Liver (tissue), 9 donors: Measurements from ENCODE around the gene ABCC1. TPM values are rescaled to one million over a fixed set of nuclear protein-coding genes. Genes with fewer than 3 reads are reported as not detected.

Experiments used
- DNase-seq: peaks from one replicate; pipeline ENCODE4 v3.0.0-alpha.2; 2017; ENCODE audit warnings: low spot score
- H3K27ac ChIP-seq, 2 donors: one replicate each; pipeline ENCODE4 v1.7.0; 2013; ENCODE audit warnings: inconsistent platforms in 2 of 2, low read length in 2 of 2, control low read depth in 1 of 2, low read depth in 1 of 2, mild to moderate bottlenecking in 1 of 2
- H3K27me3 ChIP-seq, 4 donors: one replicate each; pipeline versions ENCODE4 v1.6.1 to v1.7.0; 2013; ENCODE audit warnings: low read length in 3 of 4, inconsistent platforms in 1 of 4, mild to moderate bottlenecking in 1 of 4, moderate library complexity in 1 of 4; ENCODE audit not compliant: control insufficient read depth in 4 of 4, insufficient read depth in 4 of 4
- H3K36me3 ChIP-seq, 4 donors: one replicate each; pipeline versions ENCODE4 v1.6.1 to v1.7.0; 2013; ENCODE audit warnings: low read length in 3 of 4, mild to moderate bottlenecking in 3 of 4, low read depth in 1 of 4, moderate library complexity in 1 of 4; ENCODE audit not compliant: control insufficient read depth in 4 of 4, insufficient read depth in 3 of 4
- H3K4me1 ChIP-seq, 4 donors: one replicate each; pipeline versions ENCODE4 v1.6.1 to v1.7.0; 2013; ENCODE audit warnings: low read length in 3 of 4, mild to moderate bottlenecking in 3 of 4, moderate library complexity in 1 of 4; ENCODE audit not compliant: control insufficient read depth in 4 of 4, insufficient read depth in 4 of 4
- H3K4me3 ChIP-seq, 3 donors: one replicate each; pipeline versions ENCODE4 v1.6.1 to v1.7.0; 2013; ENCODE audit warnings: low read length in 3 of 3, control low read depth in 1 of 3, low read depth in 1 of 3, mild to moderate bottlenecking in 1 of 3
- H3K9ac ChIP-seq, 2 donors: one replicate each; pipeline ENCODE4 v1.7.0; 2013; ENCODE audit warnings: low read length in 2 of 2, mild to moderate bottlenecking in 2 of 2, moderate library complexity in 2 of 2, control low read depth in 1 of 2, low read depth in 1 of 2
- H3K9me3 ChIP-seq, 4 donors: one replicate each; pipeline versions ENCODE4 v1.6.1 to v1.7.0; 2013; ENCODE audit warnings: low read length in 3 of 4; ENCODE audit not compliant: control insufficient read depth in 4 of 4
- ATF3 ChIP-seq: IDR thresholded peaks from 2 replicates; pipeline ENCODE4 v1.6.1; 2016; ENCODE audit warnings: antibody characterized with exemption
- CTCF ChIP-seq: fragments of 150-350 bp; IDR thresholded peaks from 2 replicates; pipeline ENCODE4 v1.5.1; 2017; ENCODE audit warnings: improper control_type of control experiment, low read depth, low read length; ENCODE audit not compliant: missing input control
- EGR1 ChIP-seq, 2 donors: IDR thresholded peaks; 2 replicates each; pipeline ENCODE4 v1.6.1; 2016 to 2018; ENCODE audit warnings: antibody characterized with exemption in 2 of 2, low read depth in 2 of 2
- FOXA1 ChIP-seq: IDR thresholded peaks from 2 replicates; pipeline ENCODE4 v1.6.1; 2016; ENCODE audit warnings: antibody characterized with exemption
- FOXA2 ChIP-seq: IDR thresholded peaks from 2 replicates; pipeline ENCODE4 v1.6.1; 2016; ENCODE audit warnings: antibody characterized with exemption
- GABPA ChIP-seq, 2 donors: IDR thresholded peaks in 1 of 2; conservative IDR thresholded peaks in 1 of 2; 2 replicates each; pipeline ENCODE4 v1.6.1; 2016; ENCODE audit warnings: antibody characterized with exemption in 2 of 2, mild to moderate bottlenecking in 1 of 2, moderate library complexity in 1 of 2
- HNF4A ChIP-seq, 2 donors: conservative IDR thresholded peaks; 2 replicates each; pipeline ENCODE4 v1.6.1; 2016; ENCODE audit warnings: antibody characterized with exemption in 2 of 2, mild to moderate bottlenecking in 2 of 2
- HNF4G ChIP-seq: IDR thresholded peaks from 2 replicates; pipeline ENCODE4 v1.6.1; 2016; ENCODE audit warnings: antibody characterized with exemption
- JUND ChIP-seq, 2 donors: IDR thresholded peaks; 2 replicates each; pipeline ENCODE4 v1.6.1; 2016; ENCODE audit warnings: antibody characterized with exemption in 2 of 2
- MAX ChIP-seq: IDR thresholded peaks from 2 replicates; pipeline ENCODE4 v1.6.1; 2016; ENCODE audit warnings: antibody characterized with exemption
- NR2F2 ChIP-seq: IDR thresholded peaks from 2 replicates; pipeline ENCODE4 v1.6.1; 2016; ENCODE audit warnings: antibody characterized with exemption
- RAD21 ChIP-seq, 2 donors: IDR thresholded peaks; 2 replicates each; pipeline ENCODE4 v1.6.1; 2016; ENCODE audit warnings: antibody characterized with exemption in 2 of 2, mild to moderate bottlenecking in 2 of 2
- REST ChIP-seq: IDR thresholded peaks from 2 replicates; pipeline ENCODE4 v1.6.1; 2016; ENCODE audit warnings: antibody characterized with exemption, mild to moderate bottlenecking
- RXRA ChIP-seq, 2 donors: IDR thresholded peaks; 2 replicates each; pipeline ENCODE4 v1.6.1; 2017 to 2018; ENCODE audit warnings: antibody characterized with exemption in 2 of 2, mild to moderate bottlenecking in 1 of 2
- SP1 ChIP-seq: IDR thresholded peaks from 2 replicates; pipeline ENCODE4 v1.6.1; 2018; ENCODE audit warnings: antibody characterized with exemption, mild to moderate bottlenecking
- TAF1 ChIP-seq: conservative IDR thresholded peaks from 2 replicates; pipeline ENCODE4 v1.6.1; 2016; ENCODE audit warnings: antibody characterized with exemption, mild to moderate bottlenecking
- YY1 ChIP-seq: IDR thresholded peaks from 2 replicates; pipeline ENCODE4 v1.6.1; 2016; ENCODE audit warnings: antibody characterized with exemption, mild to moderate bottlenecking
- ZBTB33 ChIP-seq: IDR thresholded peaks from 2 replicates; pipeline ENCODE4 v1.6.1; 2016; ENCODE audit warnings: antibody characterized with exemption
- WGBS: extraction: QIAGEN DNeasy Blood & Tissue Kit; methylation state at CpG from one replicate; pipeline ENCODE4 v1.1.7; 2013; 5-methylcytosine and 5-hydroxymethylcytosine counted together
- polyA plus RNA-seq, 2 donors: library from polyadenylated mRNA; stranded (reverse) in 1 of 2; unstranded in 1 of 2; fragments of 200-250 nt in 1 of 2; fragments of >200 nt in 1 of 2; fragmentation: Nextera tagmentation in 1 of 2; extraction: Ambion mirVana in 1 of 2; gene quantifications; one replicate each; pipeline versions ENCODE4 v1.2.1 to v1.2.3, GENCODE V29; 2013 to 2015
- total RNA-seq, 2 donors: library from RNA; depleted of rRNA; stranded (reverse); fragments of >200 nt; gene quantifications; one replicate each; pipeline ENCODE4 v1.2.3, GENCODE V29; 2014
- donor health status: healthy.
- donor health status: healthy.
- donor health status: healthy.
- donor health status: healthy.
- donor health status: healthy.

The ABCC1 gene
- total and polyA plus RNA-seq, 4 donors: 0.85 to 7.7 (median 4.2) TPM

GRCh38 chr16:16050106-16050505 is 100.7 kb downstream of the ABCC1 start:
- no peak overlapping the region for H3K4me3 ChIP-seq
- no peak for DNase-seq
- WGBS: 93% methylated on average over 6 of the region's 6 CpGs
- no peaks in the 10 kb centered on the region for H3K27me3 ChIP-seq
- no peaks in the 10 kb centered on the region for H3K9me3 ChIP-seq
- no peak overlapping the region for H3K27ac ChIP-seq
- no peaks in the 10 kb centered on the region for H3K4me1 ChIP-seq
- no peak for TF ChIP-seq YY1
- peaks cover 0 to 2% (median 0%) of the 10 kb centered on the region in 4 donors for H3K36me3 ChIP-seq
- no peak overlapping the region for H3K9ac ChIP-seq

- Histone ChIP-seq H3K27me3 (no peaks in the 10 kb centered on the region), H3K27ac (no peak overlapping the region), H3K9me3 (no peaks in the 10 kb centered on the region), H3K36me3 (peaks cover 0 to 3% (median 1%) of the 10 kb centered on the region in 4 donors), H3K4me1 (no peaks in the 10 kb centered on the region), H3K4me3 (no peak overlapping the region), H3K9ac (no peak overlapping the region)
- no peak for DNase-seq
- TF ChIP-seq EGR1 (IDR thresholded peaks at IDR 0.05; ENCODE audit: low read depth in 2 of 2) (no peak), RXRA (IDR thresholded peaks at IDR 0.05) (no peak), GABPA (IDR thresholded peaks at IDR 0.05 in 1 of 2, conservative IDR thresholded peaks at IDR 0.05 in 1 of 2) (no peak), CTCF (no peak), MAX (no peak), HNF4G (no peak), FOXA2 (no peak), REST (no peak), YY1 (no peak), ATF3 (no peak), SP1 (no peak), FOXA1 (no peak), HNF4A (conservative IDR thresholded peaks at IDR 0.05) (no peak), ZBTB33 (no peak), NR2F2 (no peak), JUND (IDR thresholded peaks at IDR 0.05) (no peak), TAF1 (no peak), RAD21 (IDR thresholded peaks at IDR 0.05) (no peak)
- WGBS: 93% methylated on average over 4 of the region's 4 CpGs
These were observed 101.7 kb downstream of the ABCC1 start for GRCh38 chr16:16051132-16051531.
